Naive thymus-derived CD8-positive, alpha-beta T cell (primary cell): ENCODE results near the gene RNF103. TPM values are rescaled to one million over a fixed set of nuclear protein-coding genes. Genes with fewer than 3 reads are reported as not detected.
A peak's percentile ranks its signal among the peaks of the same experiment; 100 is the strongest.
"Not testable (repeated sequence)": the region's sequence is repeated elsewhere in the genome, so short reads cannot be mapped to it uniquely, and the experiment has no call there.

Experiments
- ATAC-seq, 2 donors: fragments of 150-1000 bp; cut with Tn5 transposase in 1 of 2; sonication (Bioruptor Pico), chemical (Tn5 transposase) in 1 of 2; 1 replicate in 1 of 2; 2 replicates in 1 of 2; pipeline ENCODE4 v1.10.0; 2021; ENCODE audit warnings: mild to moderate bottlenecking in 2 of 2, moderate library complexity in 2 of 2
- POLR2A ChIA-PET: fragments of 350-600 bp; sonication (Branson Sonifier 250); formaldehyde crosslinking; loops from one replicate; lab custom pipeline; 2021; ENCODE audit warnings: antibody characterized with exemption; lab: Charles Lee
- DNase-seq, 10 donors: peaks; one replicate each; pipeline versions ENCODE4 v3.0.0 to v3.0.0-alpha.2; 2020 to 2022
- H3K27ac Mint-ChIP-seq, 10 donors: one replicate each; pipeline ENCODE4 v1.8.0; 2020 to 2022; ENCODE audit warnings: mild to moderate bottlenecking in 10 of 10, mixed read lengths in 10 of 10, moderate library complexity in 4 of 10, inconsistent platforms in 1 of 10
- H3K27me3 Mint-ChIP-seq, 5 donors: one replicate each; pipeline ENCODE4 v1.8.0; 2021 to 2022; ENCODE audit warnings: mixed read lengths in 5 of 5
- H3K36me3 Mint-ChIP-seq, 3 donors: one replicate each; pipeline ENCODE4 v1.8.0; 2020 to 2022; ENCODE audit warnings: mixed read lengths in 3 of 3, mild to moderate bottlenecking in 2 of 3, inconsistent platforms in 1 of 3
- H3K4me1 Mint-ChIP-seq, 4 donors: one replicate each; pipeline ENCODE4 v1.8.0; 2021 to 2022; ENCODE audit warnings: mixed read lengths in 4 of 4
- H3K4me3 Mint-ChIP-seq, 10 donors: one replicate each; pipeline ENCODE4 v1.8.0; 2020 to 2022; ENCODE audit warnings: mild to moderate bottlenecking in 10 of 10, mixed read lengths in 10 of 10, moderate library complexity in 6 of 10, inconsistent platforms in 1 of 10
- H3K9me3 Mint-ChIP-seq, 9 donors: one replicate each; pipeline ENCODE4 v1.8.0; 2020 to 2022; ENCODE audit warnings: mixed read lengths in 9 of 9, mild to moderate bottlenecking in 3 of 9, inconsistent platforms in 1 of 9, moderate library complexity in 1 of 9
- polyA plus RNA-seq, 3 donors: library from polyadenylated mRNA; unstranded; fragments of 300-500 nt; fragmentation: Illumina TruSeq; gene quantifications; one replicate each; pipeline ENCODE4 v1.2.3, GENCODE V29; 2021
- total RNA-seq, 8 experiments: library from RNA in 2 of 8; stranded (reverse) in 2 of 8; gene quantifications; one replicate each; pipeline ENCODE4 v1.2.3 and lab custom pipeline; 2021 to 2026

Gene RNF103
- 10 to 100 TPM; 46.8 to 47.9 TPM for total RNA-seq
- 1 to 10 TPM in 2 of 3 donors, under 1 TPM in 1; 0.77 to 4.4 (median 2.4) TPM for polyA plus RNA-seq
- 19.1 to 83.8 (median 60.8) reads per million in 6 experiments for total RNA-seq (lab: John Stamatoyannopoulos, UW)

- Mint-ChIP-seq H3K36me3 (peaks cover 0 to 16% (median 2%) of the 10 kb centered on the region in 3 donors), H3K27me3 (peaks cover 0 to 1% (median 0%) of the 10 kb centered on the region in 5 donors), H3K4me1 (peaks cover 10 to 43% (median 34%) of the 10 kb centered on the region in 4 donors), H3K4me3 (peak within 1 kb of the TSS; percentile 85 to 95 (median 92)), H3K27ac (peak within 1 kb of the TSS; percentile 88 to 96 (median 96)), H3K9me3 (no peaks in the 10 kb centered on the region)
- POLR2A ChIA-PET, result interaction anchor here (1.4 to 3.2 kb wide), 4 partner anchors 14 to 184 kb away, joined by 5 to 31 read pairs (median 16); partner anchors contain the start of genes CHMP3 and KDM3A
- DNase-seq (peak; percentile 86 to 94 (median 88)), ATAC-seq (peak; percentile 83 to 87)
Observed at GRCh38 chr2:86623494-86624266, at the start of gene RNF103. Gene RNF103, minus strand, starts transcription at chr2:86623865. Its CDS starts 979 bp downstream, at chr2:86622886.

- no peaks in the 10 kb centered on the region for H3K4me1 Mint-ChIP-seq
- POLR2A ChIA-PET, result no interaction called here
- no peak for DNase-seq
- peaks cover 0 to 6% (median 0%) of the 10 kb centered on the region in 3 donors for H3K36me3 Mint-ChIP-seq
- no peaks in the 10 kb centered on the region for H3K27me3 Mint-ChIP-seq
- no peak overlapping the region for H3K27ac Mint-ChIP-seq
- H3K9me3 Mint-ChIP-seq, result no peaks in the 10 kb centered on the region
- H3K4me3 Mint-ChIP-seq, result no peak overlapping the region
- no peak for ATAC-seq
Observed at GRCh38 chr2:86673011-86673410, 49.3 kb upstream of the RNF103 start.

GRCh38 chr2:86672027-86672545, 48.4 kb upstream of the RNF103 start:
- Mint-ChIP-seq H3K9me3 (peaks cover 0 to 5% (median 0%) of the 10 kb centered on the region in 9 donors), H3K4me1 (no peaks in the 10 kb centered on the region), H3K27me3 (no peaks in the 10 kb centered on the region), H3K4me3 (no peak overlapping the region), H3K36me3 (peaks cover 0 to 11% (median 0%) of the 10 kb centered on the region in 3 donors), H3K27ac (no peak overlapping the region)
- ATAC-seq, result no peak
- no peak for DNase-seq
- POLR2A ChIA-PET, result interaction anchor here (0.5 kb wide), 1 partner anchor 95 kb away, joined by 4 read pairs; no protein-coding TSS in a partner anchor

- Mint-ChIP-seq H3K27me3 (no peaks in the 10 kb centered on the region), H3K4me1 (no peaks in the 10 kb centered on the region), H3K36me3 (peaks cover 0 to 15% (median 0%) of the 10 kb centered on the region in 3 donors), H3K9me3 (peaks cover 0 to 6% (median 3%) of the 10 kb centered on the region in 9 donors), H3K27ac (no peak overlapping the region), H3K4me3 (no peak overlapping the region)
- ATAC-seq (no peak), DNase-seq (no peak)
- POLR2A ChIA-PET, result no interaction called here
Observed at GRCh38 chr2:86671337-86671981, 47.8 kb upstream of the RNF103 start.

- DNase-seq, H3K4me3 Mint-ChIP-seq, H3K4me1 Mint-ChIP-seq, ATAC-seq, H3K27me3 Mint-ChIP-seq, POLR2A ChIA-PET: not testable (repeated sequence)
- peaks cover 0 to 10% (median 5%) of the 10 kb centered on the region in 9 donors for H3K9me3 Mint-ChIP-seq
- peaks cover 5 to 21% (median 6%) of the 10 kb centered on the region in 3 donors for H3K36me3 Mint-ChIP-seq
- peak overlapping the region in 1 of 10 donors; percentile 15 for H3K27ac Mint-ChIP-seq
Observed at GRCh38 chr2:86669323-86669722, 45.7 kb upstream of the RNF103 start.

GRCh38 chr2:86661333-86661732, 37.7 kb upstream of the RNF103 start:
- POLR2A ChIA-PET, result no interaction called here
- peak in 1 of 10 donors; percentile 10 for DNase-seq
- no peak overlapping the region for H3K27ac Mint-ChIP-seq

GRCh38 chr2:86650188-86650587, 26.5 kb upstream of the RNF103 start:
- peaks cover 4 to 32% (median 32%) of the 10 kb centered on the region in 3 donors for H3K36me3 Mint-ChIP-seq
- H3K27me3 Mint-ChIP-seq, result peaks cover 0 to 4% (median 2%) of the 10 kb centered on the region in 5 donors
- ATAC-seq, result no peak
- H3K27ac Mint-ChIP-seq, result no peak overlapping the region
- DNase-seq, result no peak
- peaks cover 0 to 2% (median 0%) of the 10 kb centered on the region in 4 donors for H3K4me1 Mint-ChIP-seq
- no peak overlapping the region for H3K4me3 Mint-ChIP-seq
- POLR2A ChIA-PET, result no interaction called here
- H3K9me3 Mint-ChIP-seq, result peaks cover 7 to 28% (median 26%) of the 10 kb centered on the region in 9 donors

More at GRCh38 chr2:86661333-86661732, 37.7 kb upstream of the RNF103 start:
- Mint-ChIP-seq H3K27me3 (peaks cover 0 to 2% (median 0%) of the 10 kb centered on the region in 5 donors), H3K4me3 (no peak overlapping the region), H3K9me3 (peaks cover 0 to 26% (median 13%) of the 10 kb centered on the region in 9 donors), H3K36me3 (peaks cover 6 to 15% (median 14%) of the 10 kb centered on the region in 3 donors), H3K4me1 (no peaks in the 10 kb centered on the region)
- ATAC-seq, result no peak

GRCh38 chr2:86649119-86649947, 25.7 kb upstream of the RNF103 start:
- ATAC-seq (no peak), DNase-seq (no peak)
- peaks cover 4 to 33% (median 32%) of the 10 kb centered on the region in 3 donors for H3K36me3 Mint-ChIP-seq
- H3K27me3 Mint-ChIP-seq, result peaks cover 0 to 4% (median 2%) of the 10 kb centered on the region in 5 donors
- H3K4me1 Mint-ChIP-seq, result peaks cover 0 to 2% (median 0%) of the 10 kb centered on the region in 4 donors
- POLR2A ChIA-PET, result no interaction called here
- H3K4me3 Mint-ChIP-seq, result no peak overlapping the region
- H3K27ac Mint-ChIP-seq, result no peak overlapping the region
- H3K9me3 Mint-ChIP-seq, result peaks cover 7 to 28% (median 26%) of the 10 kb centered on the region in 9 donors

- Mint-ChIP-seq H3K9me3 (peaks cover 7 to 30% (median 26%) of the 10 kb centered on the region in 9 donors), H3K27me3 (peaks cover 0 to 4% (median 2%) of the 10 kb centered on the region in 5 donors), H3K4me3 (no peak overlapping the region), H3K4me1 (peaks cover 0 to 2% (median 0%) of the 10 kb centered on the region in 4 donors), H3K27ac (no peak overlapping the region), H3K36me3 (peaks cover 4 to 33% (median 32%) of the 10 kb centered on the region in 3 donors)
- POLR2A ChIA-PET, result no interaction called here
- ATAC-seq (no peak), DNase-seq (no peak)
Observed at GRCh38 chr2:86648681-86649080, 25.0 kb upstream of the RNF103 start.

GRCh38 chr2:86646865-86647264, 23.2 kb upstream of the RNF103 start:
- POLR2A ChIA-PET, result no interaction called here
- Mint-ChIP-seq H3K4me3 (no peak overlapping the region), H3K27me3 (peaks cover 0 to 4% (median 2%) of the 10 kb centered on the region in 5 donors), H3K4me1 (peaks cover 0 to under 1% (median 0%) of the 10 kb centered on the region in 4 donors), H3K9me3 (peaks cover 7 to 33% (median 25%) of the 10 kb centered on the region in 9 donors), H3K27ac (no peak overlapping the region), H3K36me3 (peaks cover 4 to 32% (median 29%) of the 10 kb centered on the region in 3 donors)
- ATAC-seq (no peak), DNase-seq (no peak)

- no peaks in the 10 kb centered on the region for H3K4me1 Mint-ChIP-seq
- no peak overlapping the region for H3K27ac Mint-ChIP-seq
- peaks cover 4 to 29% (median 29%) of the 10 kb centered on the region in 3 donors for H3K36me3 Mint-ChIP-seq
- DNase-seq (no peak), ATAC-seq (no peak)
- peaks cover 7 to 33% (median 22%) of the 10 kb centered on the region in 9 donors for H3K9me3 Mint-ChIP-seq
- peaks cover 0 to 4% (median 2%) of the 10 kb centered on the region in 5 donors for H3K27me3 Mint-ChIP-seq
- POLR2A ChIA-PET, result no interaction called here
- no peak overlapping the region for H3K4me3 Mint-ChIP-seq
Observed at GRCh38 chr2:86646329-86646728, 22.7 kb upstream of the RNF103 start.
